H1 (cell line): Measurements from ENCODE around the gene MED12L. TPM values are rescaled to one million over a fixed set of nuclear protein-coding genes. Genes with fewer than 3 reads are reported as not detected.

ENCODE experiments used
- CTCF ChIA-PET: fragments of 300-600 bp; sonication (Branson Sonifier 250); formaldehyde crosslinking; loops from one replicate; lab custom pipeline; 2021; ENCODE audit not compliant: partially characterized antibody; lab: Charles Lee
- POLR2A ChIA-PET: fragments of 300-600 bp; sonication (Branson Sonifier 250); formaldehyde crosslinking; loops from one replicate; lab custom pipeline; 2021; ENCODE audit warnings: inconsistent platforms; ENCODE audit not compliant: partially characterized antibody; lab: Charles Lee
- DNase-seq, 2 experiments: peaks; one replicate each; pipeline versions ENCODE4 v3.0.0 to v3.0.0-alpha.2; 2010 to 2022; ENCODE audit warnings: low spot score in 2 of 2, low read depth in 1 of 2, mixed read lengths in 1 of 2
- FAIRE-seq: peaks from 2 replicates; lab custom pipeline; 2011; peaks lifted over from hg19 to GRCh38; lab: Jason Lieb, UNC
- H2AFZ ChIP-seq: 2 replicates; pipeline ENCODE4 v1.8.1; 2012; ENCODE audit warnings: low read length, inconsistent platforms
- H2AK5ac ChIP-seq: 2 replicates; pipeline ENCODE4 v1.6.1; 2013; ENCODE audit warnings: low read depth, low read length
- H2BK120ac ChIP-seq: replicated peaks from 2 replicates; pipeline ENCODE3; 2013; ENCODE audit warnings: low read depth, low read length, inconsistent platforms
- H2BK12ac ChIP-seq: 2 replicates; pipeline ENCODE4 v1.6.1; 2013; ENCODE audit warnings: low read depth, low read length
- H2BK15ac ChIP-seq: 2 replicates; pipeline ENCODE4 v1.6.1; 2013; ENCODE audit warnings: low read length
- H2BK20ac ChIP-seq: 2 replicates; pipeline ENCODE4 v1.6.1; 2013; ENCODE audit warnings: low read length
- H2BK5ac ChIP-seq: 2 replicates; pipeline ENCODE4 v1.6.1; 2013; ENCODE audit warnings: low read depth, low read length
- H3K14ac ChIP-seq: 2 replicates; pipeline ENCODE4 v1.6.1; 2013; ENCODE audit warnings: inconsistent platforms; ENCODE audit not compliant: insufficient read length
- H3K18ac ChIP-seq: 2 replicates; pipeline ENCODE4 v1.6.1; 2013; ENCODE audit warnings: low read length; ENCODE audit errors: extremely low read depth
- H3K23ac ChIP-seq: 2 replicates; pipeline ENCODE4 v1.6.1; 2013; ENCODE audit warnings: inconsistent platforms; ENCODE audit not compliant: insufficient read length
- H3K23me2 ChIP-seq: 2 replicates; pipeline ENCODE4 v1.6.1; 2013; ENCODE audit warnings: low read depth, low read length
- H3K27ac ChIP-seq: 2 replicates; pipeline ENCODE4 v1.6.1; 2011; ENCODE audit warnings: low read depth, low read length, inconsistent platforms
- H3K27me3 ChIP-seq, 4 experiments: replicated peaks in 1 of 4; 1 replicate in 1 of 4; 2 replicates in 3 of 4; pipeline versions ENCODE4 v1.6.1 to v1.8.1; 2011 to 2013; ENCODE audit warnings: low read length in 3 of 4, mild to moderate bottlenecking in 3 of 4, inconsistent platforms in 2 of 4, mixed read lengths in 2 of 4, moderate library complexity in 1 of 4; ENCODE audit not compliant: control insufficient read depth in 3 of 4, insufficient read depth in 3 of 4; ENCODE audit errors: extremely low read depth in 1 of 4
- H3K36me3 ChIP-seq, 4 experiments: 2 replicates each; pipeline versions ENCODE4 v1.6.1 to v1.8.1; 2011 to 2013; ENCODE audit warnings: mild to moderate bottlenecking in 4 of 4, low read length in 3 of 4, moderate library complexity in 2 of 4, control low read depth in 1 of 4, inconsistent platforms in 1 of 4; ENCODE audit not compliant: insufficient read depth in 4 of 4, control insufficient read depth in 2 of 4
- H3K4ac ChIP-seq: replicated peaks from 2 replicates; pipeline ENCODE3; 2013; ENCODE audit warnings: low read length, low read depth, mixed read lengths, inconsistent platforms; ENCODE audit not compliant: insufficient read length
- H3K4me1 ChIP-seq, 4 experiments: replicated peaks in 1 of 4; 1 replicate in 1 of 4; 2 replicates in 3 of 4; pipeline versions ENCODE4 v1.6.1 to v1.8.1; 2011 to 2013; ENCODE audit warnings: low read length in 3 of 4, inconsistent platforms in 2 of 4, mixed read lengths in 1 of 4; ENCODE audit not compliant: insufficient read depth in 4 of 4, control insufficient read depth in 3 of 4
- H3K4me2 ChIP-seq, 2 experiments: 2 replicates each; pipeline versions ENCODE4 v1.6.1 to v1.8.1; 2011 to 2013; ENCODE audit warnings: low read depth in 2 of 2, low read length in 2 of 2, control low read depth in 1 of 2, inconsistent platforms in 1 of 2, mild to moderate bottlenecking in 1 of 2; ENCODE audit not compliant: insufficient read depth in 1 of 2
- H3K4me3 ChIP-seq, 4 experiments: fragments of 200-600, 300-600 bp in 1 of 4; sonication (generic), shearing (Covaris generic), sonication (Bioruptor Twin) in 1 of 4; 2 replicates each; pipeline versions ENCODE4 v1.5.1 to v1.8.1; 2011 to 2016; ENCODE audit warnings: low read length in 4 of 4, low read depth in 3 of 4, control low read depth in 2 of 4, inconsistent platforms in 2 of 4, mild to moderate bottlenecking in 2 of 4, mixed read lengths in 1 of 4, moderate library complexity in 1 of 4; ENCODE audit not compliant: insufficient read depth in 2 of 4; ENCODE audit errors: extremely low read depth in 1 of 4
- H3K56ac ChIP-seq: replicated peaks from 2 replicates; pipeline ENCODE3; 2013; ENCODE audit warnings: low read depth, mild to moderate bottlenecking, mixed read lengths, low read length, inconsistent platforms; ENCODE audit not compliant: insufficient read length
- H3K79me1 ChIP-seq: 2 replicates; pipeline ENCODE4 v1.6.1; 2013; ENCODE audit warnings: low read depth, low read length, control low read depth
- H3K79me2 ChIP-seq, 2 experiments: 2 replicates each; pipeline versions ENCODE4 v1.6.1 to v1.8.1; 2012 to 2013; ENCODE audit warnings: low read length in 2 of 2, mild to moderate bottlenecking in 2 of 2, inconsistent platforms in 1 of 2; ENCODE audit not compliant: insufficient read depth in 2 of 2, control insufficient read depth in 1 of 2
- H3K9ac ChIP-seq, 4 experiments: replicated peaks in 1 of 4; 1 replicate in 1 of 4; 2 replicates in 3 of 4; pipeline versions ENCODE4 v1.6.1 to v1.8.1; 2011 to 2013; ENCODE audit warnings: low read depth in 3 of 4, low read length in 3 of 4, control low read depth in 2 of 4, mild to moderate bottlenecking in 2 of 4, moderate library complexity in 2 of 4, inconsistent platforms in 1 of 4; ENCODE audit errors: extremely low read depth in 1 of 4
- H3K9me3 ChIP-seq, 2 experiments: 2 replicates each; pipeline versions ENCODE4 v1.6.1 to v1.8.1; 2012 to 2013; ENCODE audit warnings: mild to moderate bottlenecking in 2 of 2, moderate library complexity in 2 of 2, control low read depth in 1 of 2, inconsistent platforms in 1 of 2, low read depth in 1 of 2, low read length in 1 of 2, mixed read lengths in 1 of 2; ENCODE audit not compliant: insufficient read depth in 2 of 2
- H4K20me1 ChIP-seq, 2 experiments: replicated peaks in 1 of 2; 2 replicates each; pipeline versions ENCODE3 to v1.8.1; 2011 to 2013; ENCODE audit warnings: inconsistent platforms in 2 of 2, low read length in 2 of 2, mild to moderate bottlenecking in 1 of 2; ENCODE audit not compliant: insufficient read depth in 2 of 2, control insufficient read depth in 1 of 2
- H4K5ac ChIP-seq: 2 replicates; pipeline ENCODE4 v1.6.1; 2013; ENCODE audit warnings: low read length, low read depth, mixed read lengths, inconsistent platforms; ENCODE audit not compliant: insufficient read length
- H4K8ac ChIP-seq: 2 replicates; pipeline ENCODE4 v1.8.0; 2013; ENCODE audit warnings: mild to moderate bottlenecking, moderate library complexity, low read length, inconsistent platforms; ENCODE audit not compliant: insufficient read depth; ENCODE audit errors: extremely low read depth
- H4K91ac ChIP-seq: replicated peaks from 2 replicates; pipeline ENCODE3; 2013; ENCODE audit warnings: low read length, mixed read lengths, inconsistent platforms; ENCODE audit not compliant: insufficient read length
- BRCA1 ChIP-seq: IDR thresholded peaks from 2 replicates; pipeline ENCODE4 v1.6.1; 2012; ENCODE audit warnings: low read depth, low read length, improper control_type of control experiment
- CHD2 ChIP-seq: IDR thresholded peaks from 2 replicates; pipeline ENCODE4 v1.6.1; 2012; ENCODE audit warnings: low read length, improper control_type of control experiment
- JUN ChIP-seq: IDR thresholded peaks from 2 replicates; pipeline ENCODE4 v1.6.1; 2011; ENCODE audit warnings: low read depth, mild to moderate bottlenecking, improper control_type of control experiment, low read length
- KDM4A ChIP-seq: IDR thresholded peaks from one replicate; pipeline ENCODE4 v1.7.1; 2012; ENCODE audit warnings: low read depth, mild to moderate bottlenecking, moderate library complexity, low read length, inconsistent platforms; ENCODE audit not compliant: severe bottlenecking
- MAFK ChIP-seq: IDR thresholded peaks from 2 replicates; pipeline ENCODE4 v1.6.1; 2012; ENCODE audit warnings: low read depth, mild to moderate bottlenecking, improper control_type of control experiment, low read length
- POLR2A ChIP-seq, 2 experiments: IDR thresholded peaks; 1 replicate in 1 of 2; 2 replicates in 1 of 2; pipeline ENCODE4 v1.6.1; 2011; ENCODE audit warnings: low read depth in 2 of 2, low read length in 2 of 2, mild to moderate bottlenecking in 2 of 2; ENCODE audit errors: control extremely low read depth in 1 of 2
- RNF2 ChIP-seq: fragments of 200-900, 300-1000 bp; sonication (generic); IDR thresholded peaks from 2 replicates; pipeline ENCODE4 v1.7.1; 2016; ENCODE audit warnings: borderline replicate concordance, low read depth, mild to moderate bottlenecking, antibody characterized with exemption, low read length; ENCODE audit not compliant: poor library complexity, severe bottlenecking; ENCODE audit errors: missing control alignments
- SIRT6 ChIP-seq: IDR thresholded peaks from one replicate; pipeline ENCODE4 v1.7.1; 2012; ENCODE audit warnings: low read length, inconsistent platforms
- TBP ChIP-seq: IDR thresholded peaks from 2 replicates; pipeline ENCODE4 v1.6.1; 2011; ENCODE audit warnings: low read depth, low read length, improper control_type of control experiment
- WGBS, 2 experiments: shearing (Covaris generic) in 1 of 2; methylation state at CpG; one replicate each; pipeline versions ENCODE4 v1.1.6 to v1.1.7; 2013 to 2015; ENCODE audit warnings: low lambda C conversion rate in 2 of 2, mixed read lengths in 2 of 2, inconsistent platforms in 1 of 2, low coverage in 1 of 2, missing lambda C conversion rate in 1 of 2; ENCODE audit not compliant: insufficient replicate concordance in 2 of 2, insufficient coverage in 1 of 2, insufficient read length in 1 of 2; ENCODE audit errors: extremely low coverage in 1 of 2, missing lambda C conversion rate in 1 of 2; 5-methylcytosine and 5-hydroxymethylcytosine counted together
- polyA plus RNA-seq, 7 experiments: library from polyadenylated mRNA; depleted of rRNA in 3 of 7; stranded (reverse) in 5 of 7; unstranded in 2 of 7; fragments of >200 nt in 5 of 7; fragments of 200-250 nt in 2 of 7; gene quantifications; 1 replicate in 5 of 7; 2 replicates in 1 of 7; 4 replicates in 1 of 7; pipeline versions ENCODE4 v1.2.1 to v1.2.3, GENCODE V29; 2011 to 2013; ENCODE audit warnings: missing spikeins in 2 of 7, mixed read lengths in 2 of 7
- total RNA-seq: library from RNA; stranded (reverse); fragmentation: NEBNext Ultra II Directional; extraction: Animal tissue kit (Norgen Biotek cat#: 25700); gene quantifications from 2 replicates; pipeline ENCODE4 v1.2.1, GENCODE V29; 2021
- TF ChIP-seq, protein P1 (sequence below): IDR thresholded peaks from 2 replicates; pipeline ENCODE4 v1.6.1; 2012; ENCODE audit warnings: low read length, inconsistent platforms
- TF ChIP-seq, protein P2 (sequence below), 3 experiments: IDR thresholded peaks; 1 replicate in 2 of 3; 2 replicates in 1 of 3; pipeline versions ENCODE4 v1.5.1 to v1.6.1; 2011; ENCODE audit warnings: low read length in 3 of 3, mild to moderate bottlenecking in 3 of 3, inconsistent platforms in 2 of 3, low read depth in 1 of 3, moderate library complexity in 1 of 3; ENCODE audit not compliant: insufficient read depth in 1 of 3; ENCODE audit errors: control extremely low read depth in 1 of 3

The MED12L gene
- total and polyA plus RNA-seq, 2 of the 8 experiments (the other 6 are each of a cell fraction or from before 2014, with no cell fraction given): 3.6 to 26.2 TPM

- Histone ChIP-seq H2BK120ac (no peak within 1 kb of the TSS), H3K56ac (no peak within 1 kb of the TSS), H3K27ac (no peak within 1 kb of the TSS), H2AK5ac (no peak within 1 kb of the TSS), H3K36me3 (no peaks in the 10 kb centered on the region), H4K91ac (no peak within 1 kb of the TSS), H4K5ac (no peak within 1 kb of the TSS), H2BK12ac (no peak within 1 kb of the TSS), H3K79me2 (no peaks in the 10 kb centered on the region), H3K4me2 (no peak within 1 kb of the TSS), H3K18ac (no peak within 1 kb of the TSS), H3K9me3 (no peaks in the 10 kb centered on the region), H2BK15ac (no peak within 1 kb of the TSS), H4K20me1 (no peaks in the 10 kb centered on the region), H3K79me1 (no peaks in the 10 kb centered on the region), H2BK20ac (no peak within 1 kb of the TSS), H3K4ac (no peak within 1 kb of the TSS), H3K4me1 (no peaks in the 10 kb centered on the region), H3K27me3 (no peaks in the 10 kb centered on the region), H3K23me2 (no peaks in the 10 kb centered on the region), H3K4me3 (no peak within 1 kb of the TSS), H3K14ac (no peak within 1 kb of the TSS), H2BK5ac (no peak within 1 kb of the TSS), H3K23ac (no peak within 1 kb of the TSS), H2AFZ (no peak within 1 kb of the TSS), H4K8ac (no peak within 1 kb of the TSS), H3K9ac (no peak within 1 kb of the TSS)
- CTCF ChIA-PET: interaction anchor here (0.7 to 1.2 kb wide), 3 partner anchors 9 to 79 kb away, joined by 3 to 4 read pairs (median 3); no protein-coding TSS in a partner anchor
- POLR2A ChIA-PET: no interaction called here
- DNase-seq (no peak), FAIRE-seq (no peak)
- WGBS, 2 experiments: 89% methylated on average over 3 of the region's 3 CpGs; no CpG with 5 or more reads in 1 of the 2 experiments
- no peak for TF ChIP-seq SIRT6
- no peak for TF ChIP-seq MAFK
- no peak for TF ChIP-seq POLR2A (IDR thresholded peaks at IDR 0.05; ENCODE audit: control extremely low read depth in 1 of 2, low read depth in 2 of 2, low read length in 2 of 2)
- TF ChIP-seq, protein P1, sequence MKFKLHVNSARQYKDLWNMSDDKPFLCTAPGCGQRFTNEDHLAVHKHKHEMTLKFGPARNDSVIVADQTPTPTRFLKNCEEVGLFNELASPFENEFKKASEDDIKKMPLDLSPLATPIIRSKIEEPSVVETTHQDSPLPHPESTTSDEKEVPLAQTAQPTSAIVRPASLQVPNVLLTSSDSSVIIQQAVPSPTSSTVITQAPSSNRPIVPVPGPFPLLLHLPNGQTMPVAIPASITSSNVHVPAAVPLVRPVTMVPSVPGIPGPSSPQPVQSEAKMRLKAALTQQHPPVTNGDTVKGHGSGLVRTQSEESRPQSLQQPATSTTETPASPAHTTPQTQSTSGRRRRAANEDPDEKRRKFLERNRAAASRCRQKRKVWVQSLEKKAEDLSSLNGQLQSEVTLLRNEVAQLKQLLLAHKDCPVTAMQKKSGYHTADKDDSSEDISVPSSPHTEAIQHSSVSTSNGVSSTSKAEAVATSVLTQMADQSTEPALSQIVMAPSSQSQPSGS: no peak
- no peak for TF ChIP-seq JUN
- no peak for TF ChIP-seq TBP
- no peak for TF ChIP-seq RNF2
- no peak for TF ChIP-seq KDM4A
- no peak for TF ChIP-seq CHD2
- TF ChIP-seq BRCA1: no peak
- TF ChIP-seq, protein P2, sequence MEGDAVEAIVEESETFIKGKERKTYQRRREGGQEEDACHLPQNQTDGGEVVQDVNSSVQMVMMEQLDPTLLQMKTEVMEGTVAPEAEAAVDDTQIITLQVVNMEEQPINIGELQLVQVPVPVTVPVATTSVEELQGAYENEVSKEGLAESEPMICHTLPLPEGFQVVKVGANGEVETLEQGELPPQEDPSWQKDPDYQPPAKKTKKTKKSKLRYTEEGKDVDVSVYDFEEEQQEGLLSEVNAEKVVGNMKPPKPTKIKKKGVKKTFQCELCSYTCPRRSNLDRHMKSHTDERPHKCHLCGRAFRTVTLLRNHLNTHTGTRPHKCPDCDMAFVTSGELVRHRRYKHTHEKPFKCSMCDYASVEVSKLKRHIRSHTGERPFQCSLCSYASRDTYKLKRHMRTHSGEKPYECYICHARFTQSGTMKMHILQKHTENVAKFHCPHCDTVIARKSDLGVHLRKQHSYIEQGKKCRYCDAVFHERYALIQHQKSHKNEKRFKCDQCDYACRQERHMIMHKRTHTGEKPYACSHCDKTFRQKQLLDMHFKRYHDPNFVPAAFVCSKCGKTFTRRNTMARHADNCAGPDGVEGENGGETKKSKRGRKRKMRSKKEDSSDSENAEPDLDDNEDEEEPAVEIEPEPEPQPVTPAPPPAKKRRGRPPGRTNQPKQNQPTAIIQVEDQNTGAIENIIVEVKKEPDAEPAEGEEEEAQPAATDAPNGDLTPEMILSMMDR (IDR thresholded peaks at IDR 0.05; ENCODE audit: control extremely low read depth in 1 of 3, insufficient read depth in 1 of 3, low read depth in 1 of 3, low read length in 3 of 3): no peak
Observed at GRCh38 chr3:151203051-151203420, 117.6 kb downstream of the MED12L start, which contains the start of gene GPR171. GPR171 (minus strand) TSS chr3:151203216; CDS start chr3:151199386, 3,830 bp downstream.
